ENCODE measurements around the gene DCTN4. TPM values are rescaled to one million over a fixed set of nuclear protein-coding genes. Genes with fewer than 3 reads are reported as not detected.

DCTN4 gene
- total RNA-seq, 2 experiments from 2014 or later: 43.2 to 43.3 TPM

DNA sequence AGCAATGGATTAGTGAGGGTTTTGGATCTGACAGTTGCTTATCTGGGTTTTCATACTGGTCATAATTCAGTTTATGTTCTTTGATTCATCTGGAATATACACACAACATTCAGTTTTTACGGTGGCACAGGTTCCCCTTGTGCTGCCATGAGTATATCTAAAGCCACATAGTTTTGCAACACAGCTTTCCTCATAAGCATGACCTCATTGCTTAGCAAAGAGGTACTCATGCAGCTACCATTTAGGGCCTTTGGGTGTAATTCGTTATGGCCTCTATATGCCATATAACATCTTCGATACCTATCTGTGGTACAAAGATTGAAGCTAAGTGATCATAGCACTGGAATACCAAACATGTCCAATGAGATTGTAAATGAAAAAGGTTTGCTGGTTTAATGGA, 55.1 kb downstream of the DCTN4 start:
- ATAC-seq (ENCODE audit: low read depth): no peak
- POLR2A ChIA-PET: interaction anchor here (1.4 kb wide), 1 partner anchor 143 kb away, joined by 3 read pairs; the partner anchor contains the start of gene IRGM

DNA sequence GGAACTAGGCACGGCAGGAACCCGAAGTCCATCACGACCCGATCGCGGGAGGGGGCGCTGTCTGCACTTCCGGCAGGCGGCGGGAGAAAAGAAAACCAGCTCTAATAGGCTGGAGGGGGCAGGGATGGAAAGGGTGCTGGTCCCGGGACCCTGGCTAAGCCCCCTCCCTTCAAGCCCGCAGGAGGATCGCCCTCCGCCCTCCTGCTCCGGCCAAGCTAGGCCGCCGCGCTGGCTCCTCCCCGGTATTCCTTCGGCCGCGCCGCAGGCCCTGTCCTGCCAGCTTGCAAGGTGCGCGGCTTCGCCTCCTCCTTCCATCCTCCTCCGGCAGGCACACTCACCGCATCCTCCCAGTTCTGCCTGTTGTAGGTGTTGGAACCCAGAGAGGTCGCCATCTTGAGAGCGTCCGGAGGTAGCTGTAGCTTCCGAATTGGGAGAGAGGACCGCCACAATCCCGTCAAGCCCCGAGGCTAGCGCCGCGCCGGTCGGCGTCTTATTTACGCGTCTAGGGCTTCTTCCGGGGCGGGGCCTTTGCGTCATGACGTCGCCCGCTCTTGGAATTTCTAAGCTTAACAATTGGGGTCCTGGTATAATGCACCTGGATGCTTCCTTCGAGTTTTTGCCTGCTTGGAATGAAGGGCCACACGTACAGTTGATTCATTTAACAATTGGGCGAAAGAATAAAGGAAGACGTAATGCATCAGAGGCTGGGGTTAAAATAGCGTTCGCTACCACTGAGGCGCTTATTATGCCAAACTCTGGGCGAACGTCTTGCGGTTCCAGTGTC, 58.0 kb downstream of the DCTN4 start, which contains the start of gene RBM22:
Gene RBM22 (minus strand): TSS at position 469 of the 784 bp plus-strand sequence. CDS start 77 bp downstream, at position 392.
- ATAC-seq (ENCODE audit: low read depth) (peak; percentile 97), DNase-seq (peak; percentile 89)
- Mint-ChIP-seq H3K27me3 (no peaks in the 10 kb centered on the region), H3K4me3 (no peak within 1 kb of the TSS), H3K36me3 (peaks cover 12% of the 10 kb centered on the region), H3K4me1 (peaks cover 7% of the 10 kb centered on the region), H3K27ac (no peak within 1 kb of the TSS), H3K9me3 (no peaks in the 10 kb centered on the region)
- POLR2A ChIA-PET: interaction anchor here (0.6 to 2.7 kb wide), 27 partner anchors 8 to 552 kb away, joined by 3 to 25 read pairs (median 4); partner anchors contain the start of genes DCTN4, GM2A, IRGM and SMIM3

More for the DNA sequence above, 55.1 kb downstream of the DCTN4 start:
- H3K27me3 Mint-ChIP-seq: no peaks in the 10 kb centered on the region
- no peaks in the 10 kb centered on the region for H3K9me3 Mint-ChIP-seq
- H3K4me1 Mint-ChIP-seq: peaks cover 5% of the 10 kb centered on the region
- no peak for DNase-seq
- no peak overlapping the region for H3K4me3 Mint-ChIP-seq
- no peak overlapping the region for H3K27ac Mint-ChIP-seq
- H3K36me3 Mint-ChIP-seq: peaks cover 6% of the 10 kb centered on the region

DNA sequence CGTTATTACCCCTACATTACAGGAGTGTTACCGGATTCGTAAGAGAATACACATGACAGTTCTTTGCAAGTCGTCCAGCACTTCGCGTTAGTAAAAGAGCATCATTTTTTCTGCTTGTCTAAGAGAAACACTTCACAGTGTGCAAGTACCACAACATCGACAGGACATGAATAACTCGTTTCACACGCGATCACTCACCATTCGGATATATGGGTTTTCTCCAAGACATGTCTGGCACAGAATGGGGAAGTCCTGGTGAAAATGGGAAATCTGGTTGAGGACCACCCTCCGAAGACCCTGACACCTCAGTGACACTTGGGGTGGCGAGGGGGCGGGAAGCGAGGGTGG, 58.6 kb downstream of the DCTN4 start:
- Mint-ChIP-seq H3K4me3 (no peak overlapping the region), H3K27me3 (no peaks in the 10 kb centered on the region), H3K4me1 (peaks cover 7% of the 10 kb centered on the region), H3K9me3 (no peaks in the 10 kb centered on the region), H3K36me3 (peaks cover 16% of the 10 kb centered on the region), H3K27ac (no peak overlapping the region)
- ATAC-seq (ENCODE audit: low read depth): no peak
- POLR2A ChIA-PET: interaction anchor here (1.0 to 2.7 kb wide), 22 partner anchors 8 to 243 kb away, joined by 3 to 25 read pairs (median 5); partner anchors contain the start of genes DCTN4, IRGM and SMIM3
- no peak for DNase-seq

DNA sequence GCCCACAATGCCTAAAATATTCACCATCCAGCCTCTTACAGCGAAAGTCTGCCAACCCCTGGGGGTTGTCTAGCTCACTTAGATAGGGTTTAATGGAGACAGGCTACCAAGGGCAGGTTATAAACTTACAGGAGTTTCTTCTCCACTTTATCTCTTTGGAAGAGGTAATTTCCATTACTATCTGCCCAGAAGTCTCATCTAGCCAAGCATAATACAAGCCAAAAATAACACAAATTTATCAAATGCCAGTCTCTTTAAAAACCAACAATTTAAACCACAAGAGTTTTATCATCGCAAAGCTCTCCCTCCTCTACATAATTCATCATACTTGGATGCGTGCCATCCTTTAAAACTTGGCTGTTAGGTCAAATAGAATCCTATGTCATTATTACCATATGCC, 64.2 kb downstream of the DCTN4 start:
- H3K27me3 Mint-ChIP-seq: no peaks in the 10 kb centered on the region
- H3K4me3 Mint-ChIP-seq: no peak overlapping the region
- ATAC-seq (ENCODE audit: low read depth): no peak
- no peaks in the 10 kb centered on the region for H3K9me3 Mint-ChIP-seq
- POLR2A ChIA-PET: interaction anchor here (0.9 to 1.1 kb wide), 2 partner anchors 33 to 152 kb away, joined by 3 read pairs; no protein-coding TSS in a partner anchor
- H3K4me1 Mint-ChIP-seq: peaks cover 8% of the 10 kb centered on the region
- DNase-seq: no peak
- H3K36me3 Mint-ChIP-seq: peaks cover 44% of the 10 kb centered on the region
- no peak overlapping the region for H3K27ac Mint-ChIP-seq

DNA sequence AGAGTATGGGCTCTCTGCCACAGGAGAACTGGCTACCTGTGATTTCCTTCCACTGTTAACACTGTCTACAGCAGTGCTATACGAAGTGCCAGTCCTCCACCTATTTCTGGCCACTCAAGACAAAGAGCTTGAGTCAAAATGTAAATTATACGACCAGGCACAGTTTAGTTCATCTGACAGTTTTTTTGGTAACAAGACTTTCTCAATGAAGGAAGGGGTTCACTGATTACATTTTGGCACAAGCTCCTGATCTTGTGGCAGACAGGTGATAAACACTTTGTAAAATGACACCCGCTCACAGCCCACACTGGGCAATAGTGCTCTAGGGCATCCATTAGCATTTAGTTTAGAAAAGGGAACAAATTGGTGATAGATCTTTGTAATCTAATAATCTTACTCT, 66.5 kb downstream of the DCTN4 start:
- H3K36me3 Mint-ChIP-seq: peaks cover 45% of the 10 kb centered on the region
- no peaks in the 10 kb centered on the region for H3K9me3 Mint-ChIP-seq
- POLR2A ChIA-PET: interaction anchor here (1.1 kb wide), 1 partner anchor 8 kb away, joined by 5 read pairs; the partner anchor contains the start of gene RBM22
- H3K27ac Mint-ChIP-seq: no peak overlapping the region
- H3K27me3 Mint-ChIP-seq: no peaks in the 10 kb centered on the region
- ATAC-seq (ENCODE audit: low read depth) (no peak), DNase-seq (no peak)
- peaks cover 3% of the 10 kb centered on the region for H3K4me1 Mint-ChIP-seq
- H3K4me3 Mint-ChIP-seq: no peak overlapping the region

DNA sequence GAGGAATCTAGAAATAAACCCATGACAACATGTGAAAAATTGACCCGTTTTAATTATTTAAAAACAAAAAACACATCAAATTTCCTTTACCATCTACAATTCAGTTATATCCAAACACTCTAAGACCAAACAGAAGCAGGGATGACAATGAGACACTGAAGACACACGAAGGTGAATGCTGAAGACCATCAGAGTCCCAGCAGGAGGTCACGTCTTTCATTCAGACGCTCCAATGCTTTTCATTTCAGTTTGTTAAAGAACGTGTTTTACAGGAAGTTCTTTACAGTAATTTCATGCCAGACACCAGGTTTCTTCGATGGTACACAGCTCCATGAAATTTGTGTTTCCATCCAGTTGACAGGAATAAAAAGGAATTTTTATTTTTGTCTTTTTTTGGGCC, 68.1 kb downstream of the DCTN4 start:
- POLR2A ChIA-PET: no interaction called here
- Mint-ChIP-seq H3K9me3 (no peaks in the 10 kb centered on the region), H3K27ac (no peak overlapping the region), H3K27me3 (no peaks in the 10 kb centered on the region), H3K4me3 (no peak overlapping the region), H3K4me1 (peaks cover 2% of the 10 kb centered on the region), H3K36me3 (peaks cover 40% of the 10 kb centered on the region)
- DNase-seq (no peak), ATAC-seq (ENCODE audit: low read depth) (no peak)

DNA sequence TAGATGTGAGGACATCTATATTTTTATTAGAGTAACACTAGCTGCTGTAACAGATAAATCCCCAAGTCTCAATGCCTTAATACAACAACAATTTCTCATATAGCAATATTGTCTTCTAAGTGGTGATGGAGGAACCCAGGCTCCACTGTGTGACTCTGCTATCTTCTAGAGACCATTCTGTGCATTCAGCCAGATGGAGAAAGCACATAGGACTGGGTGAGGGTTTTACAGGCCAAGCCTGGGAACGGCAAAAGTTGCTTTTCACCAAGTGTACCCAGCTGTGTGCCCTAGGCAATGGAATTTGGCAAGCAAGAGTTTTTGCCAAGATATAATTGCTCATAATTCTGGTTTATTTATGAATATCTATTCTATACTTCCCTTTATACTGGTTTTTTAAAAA, 69.7 kb downstream of the DCTN4 start:
- POLR2A ChIA-PET: no interaction called here
- Mint-ChIP-seq H3K4me1 (no peaks in the 10 kb centered on the region), H3K36me3 (peaks cover 30% of the 10 kb centered on the region), H3K4me3 (no peak overlapping the region), H3K27me3 (no peaks in the 10 kb centered on the region), H3K27ac (no peak overlapping the region), H3K9me3 (no peaks in the 10 kb centered on the region)
- DNase-seq (no peak), ATAC-seq (ENCODE audit: low read depth) (no peak)

DNA sequence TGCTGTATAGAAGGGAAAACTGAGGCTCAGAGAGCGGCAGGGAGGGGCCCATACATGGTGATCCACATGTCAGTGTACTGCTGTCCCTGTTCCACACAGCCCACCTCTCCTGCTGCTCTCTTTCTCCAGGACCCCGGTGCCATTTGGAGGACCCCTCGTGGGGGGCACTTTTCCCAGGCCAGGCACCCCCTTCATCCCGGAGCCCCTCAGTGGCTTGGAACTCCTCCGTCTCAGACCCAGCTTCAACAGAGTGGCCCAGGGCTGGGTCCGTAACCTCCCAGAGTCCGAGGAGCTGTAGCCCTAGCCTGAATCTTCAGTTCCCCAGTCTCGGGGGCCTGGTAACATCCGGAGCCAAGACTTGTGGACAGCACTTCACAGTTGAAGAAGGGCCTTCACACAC, 82.2 kb downstream of the DCTN4 start:
- no peaks in the 10 kb centered on the region for H3K4me1 Mint-ChIP-seq
- DNase-seq (no peak), ATAC-seq (ENCODE audit: low read depth) (no peak)
- H3K27me3 Mint-ChIP-seq: no peaks in the 10 kb centered on the region
- no peaks in the 10 kb centered on the region for H3K9me3 Mint-ChIP-seq
- POLR2A ChIA-PET: no interaction called here
- H3K27ac Mint-ChIP-seq: no peak overlapping the region
- H3K4me3 Mint-ChIP-seq: no peak overlapping the region
- peaks cover 1% of the 10 kb centered on the region for H3K36me3 Mint-ChIP-seq

DNA sequence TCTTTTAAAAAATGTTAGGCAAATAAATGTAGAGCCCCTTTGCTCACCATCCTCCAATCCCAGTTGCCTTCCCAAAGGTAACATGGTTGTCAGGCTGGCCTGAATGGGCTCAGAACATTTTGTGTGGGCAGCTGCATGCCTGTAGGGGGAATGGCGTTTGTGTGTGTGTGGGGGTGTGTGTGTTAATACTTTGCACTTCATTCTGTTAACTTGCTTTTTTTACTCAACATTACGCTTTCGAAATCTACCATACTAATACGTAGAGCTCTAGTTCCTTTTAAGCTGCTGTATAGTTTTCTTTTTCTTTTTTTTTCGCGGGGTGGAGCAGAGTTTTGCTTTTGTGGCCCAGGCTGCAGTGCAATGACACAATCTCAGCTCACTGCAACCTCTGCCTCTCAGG, 83.7 kb downstream of the DCTN4 start:
- no peak overlapping the region for H3K4me3 Mint-ChIP-seq
- DNase-seq (no peak), ATAC-seq (ENCODE audit: low read depth) (no peak)
- H3K27ac Mint-ChIP-seq: no peak overlapping the region
- peaks cover 12% of the 10 kb centered on the region for H3K27me3 Mint-ChIP-seq
- no peaks in the 10 kb centered on the region for H3K4me1 Mint-ChIP-seq
- no peaks in the 10 kb centered on the region for H3K9me3 Mint-ChIP-seq
- H3K36me3 Mint-ChIP-seq: peaks cover 1% of the 10 kb centered on the region
- POLR2A ChIA-PET: no interaction called here

DNA sequence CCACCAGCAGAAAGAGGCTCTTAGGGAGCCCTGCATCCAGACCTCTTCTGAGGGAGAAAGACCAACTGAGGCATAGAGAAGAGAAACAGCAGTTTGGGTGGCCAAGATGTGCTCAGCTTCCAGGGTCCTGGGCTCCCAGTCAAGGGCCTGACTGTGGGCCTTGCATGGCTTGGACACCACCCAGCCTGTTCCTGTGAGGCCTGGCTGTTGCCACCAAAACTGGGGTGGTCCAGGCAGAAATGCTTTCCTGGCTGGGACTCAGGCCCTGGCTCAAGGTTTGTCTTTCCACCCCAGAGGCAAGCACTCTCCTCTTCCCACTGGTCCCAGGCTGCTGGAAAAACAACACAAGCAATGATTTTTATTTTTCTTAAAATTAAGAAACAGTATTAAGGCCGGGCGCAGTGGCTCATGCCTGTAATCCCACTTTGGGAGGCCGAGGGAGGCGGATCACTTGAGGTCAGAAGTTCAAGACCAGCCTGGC, 84.4 kb downstream of the DCTN4 start:
- no peaks in the 10 kb centered on the region for H3K4me1 Mint-ChIP-seq
- POLR2A ChIA-PET: no interaction called here
- DNase-seq (no peak), ATAC-seq (ENCODE audit: low read depth) (no peak)
- H3K27ac Mint-ChIP-seq: no peak overlapping the region
- H3K36me3 Mint-ChIP-seq: no peaks in the 10 kb centered on the region
- no peak overlapping the region for H3K4me3 Mint-ChIP-seq
- peaks cover 16% of the 10 kb centered on the region for H3K27me3 Mint-ChIP-seq
- no peaks in the 10 kb centered on the region for H3K9me3 Mint-ChIP-seq

DNA sequence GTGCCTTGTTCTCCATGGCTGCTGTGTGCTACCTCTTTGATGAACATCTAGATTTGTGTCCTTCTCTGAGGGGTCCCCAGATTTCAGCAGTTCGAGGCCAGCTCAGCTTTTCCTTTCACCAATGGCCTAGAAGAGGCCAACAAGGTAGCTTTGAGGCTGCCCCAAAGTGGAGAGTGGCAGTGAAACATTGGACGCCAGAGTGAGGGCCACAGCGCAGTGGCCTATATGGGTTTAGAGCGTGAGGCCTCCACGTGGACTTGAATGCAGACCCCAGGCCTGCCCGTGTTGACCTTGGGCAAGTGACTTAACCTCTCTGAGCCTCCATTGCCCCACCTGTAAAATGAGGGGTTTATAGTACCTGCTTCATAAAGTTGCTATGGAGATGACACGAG, 85.9 kb downstream of the DCTN4 start:
- POLR2A ChIA-PET: interaction anchor here (1.3 kb wide), 1 partner anchor 27 kb away, joined by 3 read pairs; no protein-coding TSS in a partner anchor
- ATAC-seq (ENCODE audit: low read depth) (no peak), DNase-seq (no peak)
- no peaks in the 10 kb centered on the region for H3K36me3 Mint-ChIP-seq
- H3K27ac Mint-ChIP-seq: no peak overlapping the region
- H3K4me3 Mint-ChIP-seq: peak overlapping the region; percentile 80
- no peaks in the 10 kb centered on the region for H3K4me1 Mint-ChIP-seq
- H3K9me3 Mint-ChIP-seq: no peaks in the 10 kb centered on the region
- H3K27me3 Mint-ChIP-seq: peaks cover 16% of the 10 kb centered on the region

DNA sequence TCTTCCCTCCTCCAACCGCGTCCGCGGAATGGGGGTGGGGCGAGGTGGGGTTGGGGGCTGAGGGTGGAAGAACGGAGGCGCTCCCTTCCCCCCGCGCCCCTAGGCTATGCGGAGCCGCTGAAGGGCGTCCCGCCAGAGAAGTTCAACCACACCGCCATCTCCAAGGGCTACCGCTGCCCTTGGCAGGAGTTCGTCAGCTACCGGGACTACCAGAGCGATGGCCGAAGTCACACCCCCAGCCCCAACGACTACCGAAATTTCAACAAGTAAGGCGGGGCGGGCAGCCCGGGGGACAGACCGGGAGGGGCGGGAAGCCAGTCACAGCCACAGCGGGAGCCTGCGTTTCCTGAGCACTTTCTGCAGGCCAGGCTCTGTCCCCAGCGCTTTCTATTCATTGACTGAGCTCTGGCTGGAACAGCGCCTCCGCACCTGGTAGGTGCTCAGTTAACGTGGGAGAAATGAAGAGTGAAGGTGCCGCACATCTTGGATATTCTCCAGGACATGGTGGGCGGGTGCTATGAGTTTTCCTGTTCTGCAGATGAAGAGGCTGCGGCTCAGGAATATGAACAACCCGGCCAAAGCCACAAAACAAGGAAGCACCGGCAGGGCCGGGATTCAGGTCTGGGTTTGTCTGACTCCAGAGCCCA, 86.5 kb downstream of the DCTN4 start:
- Mint-ChIP-seq H3K4me1 (no peaks in the 10 kb centered on the region), H3K4me3 (peak overlapping the region; percentile 80), H3K27ac (no peak overlapping the region), H3K9me3 (no peaks in the 10 kb centered on the region), H3K36me3 (no peaks in the 10 kb centered on the region), H3K27me3 (peaks cover 16% of the 10 kb centered on the region)
- ATAC-seq (ENCODE audit: low read depth) (peak; percentile 73), DNase-seq (peak; percentile 50)
- POLR2A ChIA-PET: interaction anchor here (1.3 kb wide), 1 partner anchor 28 kb away, joined by 3 read pairs; no protein-coding TSS in a partner anchor

DNA sequence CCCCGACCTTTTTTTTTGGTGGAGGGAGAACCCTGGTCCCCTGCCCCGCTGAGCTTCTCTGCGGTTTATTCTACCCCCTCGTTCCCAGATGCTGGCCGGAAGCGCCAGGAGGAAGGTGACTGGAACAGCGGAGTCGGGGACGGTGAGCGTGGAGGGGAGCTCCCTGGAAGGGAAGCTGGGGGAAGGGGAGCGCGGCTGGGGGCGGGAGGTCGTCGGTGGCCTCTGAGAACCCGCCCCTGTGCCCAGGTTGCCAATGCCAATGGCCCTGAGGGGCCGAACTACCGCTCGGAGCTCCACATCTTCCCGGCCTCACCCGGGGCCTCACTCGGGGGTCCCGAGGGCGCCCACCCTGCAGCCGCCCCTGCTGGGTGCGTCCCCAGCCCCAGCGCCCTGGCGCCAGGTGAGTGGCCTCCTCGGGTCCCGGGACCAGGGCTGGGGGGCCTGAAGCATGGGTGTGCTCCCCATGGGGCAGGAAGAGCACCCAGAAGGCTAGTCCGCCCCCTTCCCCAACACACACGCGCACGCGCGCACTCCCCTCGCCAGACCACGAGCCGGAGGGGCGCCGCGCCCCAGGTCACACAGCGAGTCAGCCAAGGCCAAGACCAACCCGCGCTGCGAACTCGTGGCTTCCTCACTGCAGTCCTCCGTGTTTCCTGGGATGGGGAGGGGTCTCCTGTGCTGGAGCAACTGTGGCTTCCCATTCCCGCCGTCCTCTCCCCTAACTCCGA, 87.1 kb downstream of the DCTN4 start:
- H3K27me3 Mint-ChIP-seq: peaks cover 18% of the 10 kb centered on the region
- H3K36me3 Mint-ChIP-seq: no peaks in the 10 kb centered on the region
- no peaks in the 10 kb centered on the region for H3K9me3 Mint-ChIP-seq
- POLR2A ChIA-PET: interaction anchor here (0.7 to 1.3 kb wide), 3 partner anchors 28 to 200 kb away, joined by 3 read pairs; no protein-coding TSS in a partner anchor
- no peaks in the 10 kb centered on the region for H3K4me1 Mint-ChIP-seq
- H3K27ac Mint-ChIP-seq: no peak overlapping the region
- ATAC-seq (ENCODE audit: low read depth) (no peak), DNase-seq (peak; percentile 46)
- peak overlapping the region; percentile 80 for H3K4me3 Mint-ChIP-seq

Data from activated naive CD8-positive, alpha-beta T cell treated with anti-CD3 and anti-CD28 coated beads, Interleukin-2, amount 10 ng/mL, durations not matched to agents 7 days and 5 days (primary cell).